Right atrium auricular region (tissue), 2 donors: ENCODE data around the gene RAB31. TPM values are rescaled to one million over a fixed set of nuclear protein-coding genes. Genes with fewer than 3 reads are reported as not detected.

Experiments used
- DNase-seq: peaks from one replicate; pipeline ENCODE4 v3.0.0-alpha.2; 2019; ENCODE audit warnings: low spot score
- H3K27ac ChIP-seq, 2 donors: fragments of 200-600 bp; sonication (generic); 1 replicate in 1 of 2; 2 replicates in 1 of 2; pipeline ENCODE4 v1.5.1; 2016 to 2019
- H3K27me3 ChIP-seq, 2 donors: fragments of 200-600 bp; sonication (generic); one replicate each; pipeline versions ENCODE4 v1.5.1 to v1.6.0; 2017 to 2019
- H3K36me3 ChIP-seq: fragments of 200-600 bp; sonication (generic); one replicate; pipeline ENCODE4 v1.5.1; 2016
- H3K4me1 ChIP-seq, 2 donors: fragments of 200-600 bp; sonication (generic); one replicate each; pipeline versions ENCODE4 v1.5.1 to v1.6.0; 2017 to 2019
- H3K4me3 ChIP-seq, 2 donors: fragments of 200-600 bp; sonication (generic); 1 replicate in 1 of 2; 2 replicates in 1 of 2; pipeline ENCODE4 v1.5.1; 2017 to 2019; ENCODE audit warnings: mild to moderate bottlenecking in 1 of 2, moderate library complexity in 1 of 2
- H3K9me3 ChIP-seq, 2 donors: fragments of 200-600 bp; sonication (generic); one replicate each; pipeline ENCODE4 v1.5.1; 2019
- total RNA-seq, 2 donors: library from RNA; depleted of rRNA; stranded (reverse); fragments of >200 nt; gene quantifications; one replicate each; pipeline ENCODE4 v1.1.0, GENCODE V29; 2016
- TF ChIP-seq, protein P1 (sequence below), 2 donors: fragments of 200-600 bp; sonication (generic); IDR thresholded peaks; one replicate each; pipeline ENCODE4 v1.5.1; 2019; ENCODE audit warnings: antibody characterized with exemption in 2 of 2

Gene RAB31
- total RNA-seq, 2 donors from 2014 or later = 9.9 to 29.2 TPM

DNA sequence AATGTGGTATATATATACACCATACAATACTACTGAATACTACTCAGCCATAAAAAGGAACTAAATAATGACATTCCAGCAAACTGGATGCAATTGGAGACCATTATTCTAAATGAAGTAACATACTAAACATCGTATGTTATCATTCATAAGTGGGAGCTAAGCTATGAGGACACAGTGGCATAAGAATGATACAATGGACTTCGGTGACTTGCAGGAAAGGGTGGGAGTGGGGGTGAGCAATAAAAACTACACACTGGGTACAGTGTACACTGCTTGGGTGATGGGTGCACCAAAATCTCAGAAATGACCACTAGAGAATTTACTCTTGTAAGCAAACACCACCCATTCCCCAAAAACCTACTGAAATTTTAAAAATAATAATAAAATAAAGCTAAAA, 87.9 kb downstream of the RAB31 start:
- TF ChIP-seq, protein P1, sequence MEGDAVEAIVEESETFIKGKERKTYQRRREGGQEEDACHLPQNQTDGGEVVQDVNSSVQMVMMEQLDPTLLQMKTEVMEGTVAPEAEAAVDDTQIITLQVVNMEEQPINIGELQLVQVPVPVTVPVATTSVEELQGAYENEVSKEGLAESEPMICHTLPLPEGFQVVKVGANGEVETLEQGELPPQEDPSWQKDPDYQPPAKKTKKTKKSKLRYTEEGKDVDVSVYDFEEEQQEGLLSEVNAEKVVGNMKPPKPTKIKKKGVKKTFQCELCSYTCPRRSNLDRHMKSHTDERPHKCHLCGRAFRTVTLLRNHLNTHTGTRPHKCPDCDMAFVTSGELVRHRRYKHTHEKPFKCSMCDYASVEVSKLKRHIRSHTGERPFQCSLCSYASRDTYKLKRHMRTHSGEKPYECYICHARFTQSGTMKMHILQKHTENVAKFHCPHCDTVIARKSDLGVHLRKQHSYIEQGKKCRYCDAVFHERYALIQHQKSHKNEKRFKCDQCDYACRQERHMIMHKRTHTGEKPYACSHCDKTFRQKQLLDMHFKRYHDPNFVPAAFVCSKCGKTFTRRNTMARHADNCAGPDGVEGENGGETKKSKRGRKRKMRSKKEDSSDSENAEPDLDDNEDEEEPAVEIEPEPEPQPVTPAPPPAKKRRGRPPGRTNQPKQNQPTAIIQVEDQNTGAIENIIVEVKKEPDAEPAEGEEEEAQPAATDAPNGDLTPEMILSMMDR (IDR thresholded peaks at IDR 0.05) = no peak
- DNase-seq = no peak
- no peak overlapping the region for H3K27ac ChIP-seq
- no peaks in the 10 kb centered on the region for H3K9me3 ChIP-seq
- H3K36me3 ChIP-seq = no peaks in the 10 kb centered on the region
- no peak overlapping the region for H3K4me3 ChIP-seq
- no peaks in the 10 kb centered on the region for H3K27me3 ChIP-seq
- peaks cover 0 to 16% of the 10 kb centered on the region in 2 donors for H3K4me1 ChIP-seq

DNA sequence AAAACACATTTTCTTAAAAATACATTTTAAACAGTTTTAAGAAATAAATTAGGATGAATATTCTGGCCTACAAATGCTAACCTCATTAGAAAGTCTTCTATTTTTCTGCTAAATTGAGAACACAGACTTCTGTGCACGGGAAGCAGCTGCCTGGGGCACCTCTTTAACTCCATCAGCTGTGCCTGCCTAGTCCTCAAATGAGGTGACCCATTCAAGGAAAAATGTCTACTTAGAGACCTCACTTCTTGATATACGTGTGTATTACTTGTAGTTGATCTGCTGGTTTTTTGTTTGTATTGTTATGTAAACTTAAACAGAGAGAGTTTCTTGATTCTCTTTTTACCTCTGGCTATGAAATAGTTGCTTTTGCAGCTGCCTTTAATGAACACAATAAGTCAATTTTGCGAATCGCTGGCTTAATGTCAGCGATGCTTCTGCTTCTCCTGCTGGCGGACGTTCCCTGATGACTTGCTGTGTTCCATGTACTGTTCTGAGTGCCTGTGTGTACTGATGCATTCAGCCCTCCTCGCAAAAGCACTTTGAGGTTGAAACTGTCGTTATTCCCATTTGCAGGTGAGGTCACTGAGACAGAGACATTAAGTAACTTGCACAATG, 88.9 kb downstream of the RAB31 start:
- Histone ChIP-seq H3K36me3 (no peaks in the 10 kb centered on the region), H3K9me3 (no peaks in the 10 kb centered on the region), H3K4me1 (peaks cover 0 to 16% of the 10 kb centered on the region in 2 donors), H3K4me3 (no peak overlapping the region), H3K27ac (peak overlapping the region in 1 of 2 donors; percentile 14), H3K27me3 (no peaks in the 10 kb centered on the region)
- DNase-seq = no peak
- TF ChIP-seq, protein P1 (IDR thresholded peaks at IDR 0.05) = no peak

DNA sequence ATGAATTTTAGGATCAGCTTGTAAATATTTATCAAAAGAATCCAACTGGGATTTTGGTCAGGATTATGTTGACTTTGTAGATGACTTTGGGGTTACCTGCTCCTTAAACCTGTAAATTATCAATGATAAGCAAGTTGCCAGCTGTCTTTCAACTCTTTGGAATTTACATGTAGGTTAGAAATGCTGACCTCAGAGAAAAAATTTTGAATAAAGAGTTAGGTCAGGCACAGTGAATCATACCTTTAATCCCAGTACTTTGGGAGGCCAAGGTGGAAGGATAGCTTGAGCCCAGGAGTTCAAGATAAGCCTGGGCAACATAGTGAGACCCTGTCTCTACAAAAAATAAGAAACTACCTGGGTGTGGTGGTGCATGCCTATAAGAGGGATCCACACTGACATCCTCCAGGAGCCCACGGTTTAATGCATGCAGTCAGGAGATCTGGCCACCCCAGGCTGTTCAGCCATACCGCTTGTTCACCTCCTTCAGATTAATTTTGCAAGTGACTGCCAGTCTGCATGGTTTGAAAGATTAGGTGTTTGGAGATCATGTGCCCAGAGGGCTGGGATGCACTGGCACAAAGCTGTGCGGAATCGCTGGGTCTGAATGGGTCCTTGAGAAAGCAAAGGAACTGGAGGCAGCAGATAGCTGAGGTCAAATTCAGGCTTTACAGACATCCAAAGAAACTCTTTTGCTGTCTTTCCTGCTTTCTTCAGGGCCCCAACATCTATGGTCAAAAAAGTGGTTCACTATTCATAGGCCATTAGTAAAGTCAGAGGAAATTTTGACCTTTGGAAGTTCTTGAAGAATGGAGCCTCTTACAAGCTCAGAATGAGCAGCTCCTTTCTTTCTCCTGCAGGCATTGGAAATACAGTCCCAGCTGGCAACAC, 94.3 kb downstream of the RAB31 start:
- Histone ChIP-seq H3K27me3 (no peaks in the 10 kb centered on the region), H3K4me3 (no peak overlapping the region), H3K36me3 (no peaks in the 10 kb centered on the region), H3K4me1 (peaks cover 0 to 41% of the 10 kb centered on the region in 2 donors), H3K27ac (no peak overlapping the region), H3K9me3 (no peaks in the 10 kb centered on the region)
- TF ChIP-seq, protein P1 (IDR thresholded peaks at IDR 0.05) = no peak
- no peak for DNase-seq

DNA sequence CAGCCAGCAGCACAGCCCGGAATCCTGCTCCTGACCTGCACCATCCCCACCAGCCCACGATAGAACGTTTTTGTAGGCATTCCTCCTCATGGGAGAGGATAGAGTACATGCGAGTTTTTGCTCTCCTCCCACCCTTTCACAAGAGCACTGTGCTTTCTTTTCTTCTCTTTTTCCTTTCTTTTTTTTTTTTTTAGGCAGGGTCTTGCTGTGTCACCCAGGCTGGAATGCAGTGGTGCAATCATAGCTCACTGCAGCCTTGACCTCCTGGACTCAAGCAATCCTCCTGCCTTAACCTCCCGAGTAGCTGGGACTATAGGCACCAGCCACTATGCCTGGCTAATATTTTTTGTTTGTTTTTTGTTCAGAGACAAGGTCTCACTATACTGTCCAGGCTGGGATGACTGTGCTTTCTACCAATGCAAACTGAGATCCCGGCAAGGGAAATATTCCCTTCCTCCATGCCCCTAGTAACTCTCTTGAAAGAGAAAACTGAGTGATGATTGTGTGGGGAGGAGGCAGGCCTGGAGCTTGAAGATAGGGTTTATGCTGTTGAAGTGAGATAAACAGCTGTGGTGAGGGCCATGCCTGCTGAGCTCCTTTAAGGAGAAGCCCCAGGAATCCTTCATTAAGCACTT, 95.1 kb downstream of the RAB31 start:
- TF ChIP-seq, protein P1 (IDR thresholded peaks at IDR 0.05) = no peak
- no peaks in the 10 kb centered on the region for H3K9me3 ChIP-seq
- H3K36me3 ChIP-seq = no peaks in the 10 kb centered on the region
- H3K27me3 ChIP-seq = no peaks in the 10 kb centered on the region
- no peak for DNase-seq
- H3K27ac ChIP-seq = peak overlapping the region; percentile 75 to 80
- H3K4me3 ChIP-seq = no peak overlapping the region
- H3K4me1 ChIP-seq = peaks cover 0 to 39% of the 10 kb centered on the region in 2 donors

DNA sequence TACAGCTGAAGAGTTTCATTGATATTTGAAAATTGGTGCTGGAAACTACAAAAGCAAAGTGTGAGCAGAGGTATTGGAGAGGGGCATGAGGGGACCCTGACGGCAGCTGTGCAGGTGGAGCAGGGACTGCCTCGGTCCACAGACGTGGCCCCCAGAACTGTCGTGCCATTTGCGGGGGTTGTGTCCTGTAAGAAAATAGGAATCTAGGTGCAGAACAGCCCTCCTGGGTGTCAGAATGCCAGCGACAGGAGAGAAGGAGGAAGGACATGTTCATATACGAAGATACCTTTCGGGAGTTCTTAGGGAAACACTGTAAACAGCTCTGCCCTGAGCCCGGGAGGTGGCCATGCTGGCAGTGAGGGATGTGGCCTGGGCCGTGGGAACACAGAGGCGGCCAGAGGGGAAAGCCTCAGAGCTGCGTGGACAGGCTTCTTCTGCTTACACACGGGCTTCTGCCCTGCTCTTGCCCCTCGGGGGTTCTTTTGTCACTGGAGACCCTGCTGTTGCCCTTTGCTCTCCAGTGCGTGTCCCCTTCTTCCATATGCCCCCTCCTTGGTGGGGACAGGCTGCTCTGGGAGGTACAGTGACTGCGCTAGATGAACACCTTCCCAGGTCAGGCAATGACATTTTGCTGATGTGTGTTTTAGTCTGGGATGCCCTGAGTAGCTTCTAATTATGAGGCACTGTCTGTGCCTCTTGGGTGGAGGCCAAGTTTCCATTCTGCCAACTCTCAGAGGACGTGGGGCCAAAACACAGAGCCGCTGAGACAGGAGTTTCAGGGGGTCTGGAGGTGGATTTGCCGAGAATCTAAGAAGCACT, 95.8 kb downstream of the RAB31 start:
- DNase-seq = no peak
- TF ChIP-seq, protein P1 (IDR thresholded peaks at IDR 0.05) = no peak

More for the DNA sequence above, 95.8 kb downstream of the RAB31 start:
- Histone ChIP-seq H3K36me3 (no peaks in the 10 kb centered on the region), H3K27ac (peak overlapping the region; percentile 75 to 80), H3K4me1 (peaks cover 0 to 39% of the 10 kb centered on the region in 2 donors), H3K9me3 (no peaks in the 10 kb centered on the region), H3K4me3 (no peak overlapping the region), H3K27me3 (no peaks in the 10 kb centered on the region)
